GM21737 (cell line): ENCODE measurements around the gene TSACC.

Experiments used
- ATAC-seq: cut with Tn5 transposase; IDR thresholded peaks from one replicate; pipeline ENCODE4 v1.9.1; 2021; ENCODE audit warnings: mild to moderate bottlenecking, moderate library complexity; ENCODE audit not compliant: unreplicated experiment

Gene TSACC

DNA sequence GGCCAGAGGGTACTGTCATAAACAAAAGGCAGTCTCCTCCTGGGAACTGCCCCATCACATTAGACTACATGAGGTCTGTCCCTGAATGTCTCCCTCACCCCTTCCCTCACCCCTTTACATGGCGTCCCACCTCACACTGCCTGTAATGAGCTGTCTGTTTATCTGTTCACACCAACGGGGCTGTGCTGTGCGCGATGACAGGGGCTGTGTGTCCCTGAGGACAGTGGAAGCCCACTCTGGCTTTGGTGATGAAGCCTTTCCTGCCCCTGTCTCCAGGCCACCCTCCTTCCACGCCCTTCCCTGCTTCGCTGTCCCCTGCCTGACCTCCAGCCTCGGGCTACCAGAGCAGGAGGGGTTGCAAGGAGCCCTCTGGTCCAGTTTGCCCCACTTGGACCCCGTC is 53.4 kb downstream of the TSACC start:
- ATAC-seq, result no peak

DNA sequence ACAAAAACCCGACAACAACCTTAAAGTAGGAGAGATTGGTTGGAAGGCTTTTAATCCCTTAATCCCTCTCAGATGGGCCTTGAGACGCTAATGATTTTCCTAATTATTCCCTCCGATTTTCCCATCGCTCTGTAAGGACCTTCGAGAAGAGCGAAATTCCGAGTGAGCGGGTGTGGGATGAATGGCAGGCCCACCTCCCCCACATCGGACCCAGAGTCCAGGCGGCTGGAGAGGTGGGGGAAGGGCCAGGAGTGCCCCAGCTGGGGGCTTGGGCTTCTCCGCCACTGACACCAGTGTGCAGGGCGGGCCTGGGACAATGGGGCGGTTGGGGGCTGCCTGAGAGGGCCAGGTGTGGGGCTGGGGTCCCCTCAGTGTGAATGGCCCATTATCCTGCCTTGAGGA is 54.1 kb downstream of the TSACC start:
- no peak for ATAC-seq

DNA sequence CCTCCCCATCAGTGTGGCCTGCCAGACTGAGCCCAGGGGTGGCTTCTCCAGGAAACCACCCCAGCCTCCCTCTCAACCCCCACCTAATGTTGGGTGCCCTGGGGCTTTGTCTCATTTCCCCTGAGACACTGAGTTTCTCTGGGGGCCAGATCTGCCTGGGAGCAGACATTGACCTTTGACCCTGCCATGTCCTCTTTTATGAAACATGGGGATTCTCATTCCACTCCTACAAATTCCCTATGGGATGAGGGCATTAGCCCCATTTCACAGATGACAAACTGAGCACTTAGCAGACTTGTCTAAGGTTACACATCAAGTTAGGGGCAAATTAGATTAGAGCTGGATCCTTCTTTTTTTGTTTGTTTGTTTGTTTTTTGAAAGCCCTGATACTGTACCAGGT is 54.8 kb downstream of the TSACC start:
- no peak for ATAC-seq

DNA sequence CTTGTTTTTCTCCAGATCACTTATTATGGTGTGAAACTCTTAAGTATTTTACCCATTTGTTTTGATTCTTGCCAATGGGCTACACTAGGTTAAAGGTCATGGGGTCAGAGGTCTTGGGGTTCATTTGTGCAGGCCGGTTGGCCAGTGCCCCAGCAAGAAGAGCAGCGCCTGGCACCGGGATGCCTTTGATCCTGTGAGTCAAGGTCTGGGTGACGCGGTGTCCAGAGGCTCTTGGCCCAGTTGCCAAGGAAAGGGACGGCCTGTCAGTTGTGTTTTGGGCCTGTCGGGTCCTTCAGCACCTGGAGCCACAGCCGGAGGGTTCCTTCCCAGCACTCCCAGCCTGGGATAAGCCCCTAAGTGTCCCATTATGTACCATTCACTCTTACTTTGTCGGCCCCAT is 55.8 kb downstream of the TSACC start:
- ATAC-seq, result no peak

DNA sequence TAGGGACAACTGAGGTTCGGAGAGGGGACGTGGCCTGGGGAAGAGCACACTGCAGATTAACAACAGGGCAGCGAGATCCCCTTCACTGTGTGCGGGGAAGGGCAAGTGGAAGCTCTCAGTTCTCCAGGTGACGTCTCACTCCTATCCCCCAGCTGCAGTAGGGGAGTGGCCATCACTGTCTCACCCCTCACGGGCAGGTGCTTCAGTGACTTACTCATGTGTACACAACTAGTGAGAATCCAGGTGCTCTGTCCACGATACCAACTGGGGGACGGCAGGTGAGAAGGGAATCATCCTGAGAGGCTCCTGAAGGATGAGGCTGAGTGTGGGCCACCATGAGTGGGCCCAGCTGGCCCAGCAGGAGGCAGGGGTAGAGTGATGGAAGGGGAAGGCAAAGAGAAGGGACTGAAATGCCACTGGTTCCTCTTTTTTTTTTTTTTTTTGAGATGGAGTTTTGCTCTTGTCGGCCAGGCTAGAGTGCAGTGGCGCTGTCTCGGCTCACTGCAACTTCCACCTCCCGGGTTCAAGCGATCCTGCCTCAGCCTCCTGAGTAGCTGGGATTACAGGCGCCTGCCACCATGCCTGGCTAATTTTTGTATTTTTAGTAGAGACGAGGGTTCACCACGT is 56.6 kb downstream of the TSACC start:
- ATAC-seq, result no peak
